NOMO-1 treated with DMSO at 0.1 percent for 48 hours (cell line): ENCODE data around the gene ZNF398.
"Not testable (repeated sequence)": the region's sequence is repeated elsewhere in the genome, so short reads cannot be mapped to it uniquely, and the experiment has no call there.

Source experiments
- DNase-seq: peaks from one replicate; lab custom pipeline; 2025; ENCODE audit not compliant: unreplicated experiment; lab: John Stamatoyannopoulos, UW

The ZNF398 gene

GRCh38 chr7:149147072-149147751, at the start of gene ZNF398:
ZNF398 (plus strand) TSS chr7:149147453; CDS start chr7:149147743, 290 bp downstream.
- DNase-seq = peak; percentile 61

- DNase-seq = peak; percentile 0
Observed at GRCh38 chr7:149099058-149099457, 48.2 kb upstream of the ZNF398 start.

DNA sequence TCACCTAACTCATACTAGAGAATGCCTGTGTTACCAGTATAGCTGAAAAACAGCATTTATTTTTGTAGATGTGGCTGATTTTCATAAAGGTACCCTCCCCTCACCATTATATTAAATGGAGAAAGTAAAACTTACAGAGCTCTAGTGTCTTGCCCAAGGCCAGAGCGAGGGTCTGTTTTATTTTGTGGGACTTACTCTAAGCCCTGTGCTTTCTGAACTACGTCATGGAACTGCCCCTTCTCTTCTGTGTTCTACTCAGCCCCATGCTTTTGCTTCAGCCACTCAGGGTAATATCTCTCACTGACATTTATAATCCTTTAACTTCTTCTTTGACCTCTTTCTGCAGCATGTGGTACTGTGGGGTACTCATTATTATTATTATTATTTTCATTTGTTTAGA, 46.4 kb upstream of the ZNF398 start:
- DNase-seq = no peak

DNA sequence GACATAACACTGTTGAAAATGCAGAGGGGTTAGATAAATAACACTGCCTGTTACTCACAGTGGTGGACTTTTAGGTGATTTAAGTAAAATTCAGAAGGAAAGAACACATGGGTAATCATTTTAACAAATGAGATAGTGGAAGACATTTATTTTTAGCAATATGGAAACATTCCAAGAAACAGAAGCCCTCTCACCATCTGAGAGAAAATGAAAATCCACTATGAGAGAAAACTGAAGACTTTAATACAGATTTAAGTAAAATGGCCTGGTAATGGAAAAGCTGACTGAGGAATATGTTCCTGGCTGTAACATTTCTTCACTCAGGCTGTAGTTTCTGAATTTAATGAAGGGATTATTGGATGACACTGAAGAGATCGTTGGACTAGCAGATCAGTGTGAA, 44.6 kb upstream of the ZNF398 start:
- DNase-seq = no peak

DNA sequence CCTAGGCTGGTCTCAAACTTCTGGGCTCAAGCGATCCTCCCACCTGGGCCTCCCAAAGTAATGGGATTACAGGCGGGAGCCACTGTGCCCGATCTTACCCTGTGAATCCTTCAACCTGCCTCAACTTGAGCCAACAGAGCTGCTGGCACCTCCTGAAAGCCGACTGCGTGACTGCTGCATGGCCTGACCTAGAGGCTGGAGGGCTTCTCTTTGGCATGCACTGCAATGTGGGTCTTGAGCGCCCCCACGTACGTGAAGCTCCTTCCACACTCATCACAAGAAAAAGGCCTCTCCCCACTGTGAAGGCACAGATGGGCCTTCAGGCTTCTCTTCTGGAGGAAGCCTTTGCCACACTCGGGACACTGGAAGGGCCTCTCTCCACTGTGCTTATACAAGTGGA, 43.8 kb upstream of the ZNF398 start:
- no peak for DNase-seq

DNA sequence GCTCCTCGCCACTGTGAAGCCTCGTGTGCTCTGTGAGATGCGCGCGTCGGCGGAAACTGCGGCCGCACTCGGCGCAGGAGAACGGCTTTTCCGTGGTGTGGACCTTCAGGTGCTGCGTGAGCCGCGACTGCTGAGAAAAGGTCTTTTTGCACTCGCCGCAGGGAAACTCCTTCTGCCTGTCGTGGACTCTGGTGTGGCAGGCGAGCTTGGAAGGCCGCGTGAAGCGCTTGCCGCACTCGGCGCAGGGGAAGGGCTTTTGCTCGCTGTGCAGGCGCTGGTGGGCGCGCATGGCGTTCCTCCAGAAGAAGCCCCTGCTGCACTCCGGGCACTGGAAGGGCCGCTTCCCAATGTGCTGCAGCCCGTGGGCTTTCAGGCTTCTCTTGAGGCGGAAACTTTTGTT, 43.0 kb upstream of the ZNF398 start:
- DNase-seq = no peak

DNA sequence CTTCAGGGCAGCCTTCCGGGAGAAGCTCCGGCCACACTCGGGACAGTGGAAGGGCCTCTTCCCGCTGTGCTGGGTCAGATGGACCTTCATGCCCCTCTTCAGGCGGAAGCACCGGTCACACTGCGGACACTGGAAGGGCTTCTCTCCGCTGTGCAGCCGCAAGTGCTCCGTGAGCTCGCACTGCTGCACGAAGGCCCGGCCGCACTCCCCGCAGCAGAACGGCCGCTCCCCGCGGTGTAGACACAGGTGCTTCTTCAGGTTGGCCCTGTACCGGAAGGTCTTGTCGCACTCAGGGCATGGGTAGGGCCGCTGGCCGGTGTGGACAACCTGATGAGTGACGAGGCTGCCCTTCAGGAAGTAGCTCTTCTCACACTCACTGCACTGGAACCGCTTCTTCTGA, 42.5 kb upstream of the ZNF398 start:
- no peak for DNase-seq

DNA sequence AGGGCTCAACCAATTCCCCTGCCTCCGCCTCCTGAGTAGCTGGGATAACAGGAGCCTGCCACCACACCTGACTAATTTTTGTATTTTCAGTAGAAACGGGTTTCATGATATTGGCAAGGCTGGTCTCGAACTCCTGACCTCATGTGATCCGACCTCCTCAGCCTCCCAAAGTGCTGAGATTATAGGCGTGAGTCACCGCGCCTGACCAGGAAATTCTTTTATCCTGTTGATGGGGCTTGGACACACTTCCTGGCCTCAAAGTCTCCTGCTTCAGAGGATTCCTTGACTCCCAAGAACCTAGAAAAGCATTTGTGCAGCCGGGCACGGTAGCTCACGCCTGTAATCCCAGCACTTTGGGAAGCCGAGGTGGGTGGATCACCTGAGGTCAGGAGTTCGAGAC, 37.3 kb upstream of the ZNF398 start:
- DNase-seq = no peak

- DNase-seq = peak; percentile 9
Observed at GRCh38 chr7:149125189-149125862, 21.9 kb upstream of the ZNF398 start.

- DNase-seq = peak; percentile 51
Observed at GRCh38 chr7:149125863-149126661, 21.2 kb upstream of the ZNF398 start, which contains the start of gene ZNF425. ZNF425 (minus strand) TSS chr7:149126324; CDS start chr7:149126213, 111 bp downstream.

DNA sequence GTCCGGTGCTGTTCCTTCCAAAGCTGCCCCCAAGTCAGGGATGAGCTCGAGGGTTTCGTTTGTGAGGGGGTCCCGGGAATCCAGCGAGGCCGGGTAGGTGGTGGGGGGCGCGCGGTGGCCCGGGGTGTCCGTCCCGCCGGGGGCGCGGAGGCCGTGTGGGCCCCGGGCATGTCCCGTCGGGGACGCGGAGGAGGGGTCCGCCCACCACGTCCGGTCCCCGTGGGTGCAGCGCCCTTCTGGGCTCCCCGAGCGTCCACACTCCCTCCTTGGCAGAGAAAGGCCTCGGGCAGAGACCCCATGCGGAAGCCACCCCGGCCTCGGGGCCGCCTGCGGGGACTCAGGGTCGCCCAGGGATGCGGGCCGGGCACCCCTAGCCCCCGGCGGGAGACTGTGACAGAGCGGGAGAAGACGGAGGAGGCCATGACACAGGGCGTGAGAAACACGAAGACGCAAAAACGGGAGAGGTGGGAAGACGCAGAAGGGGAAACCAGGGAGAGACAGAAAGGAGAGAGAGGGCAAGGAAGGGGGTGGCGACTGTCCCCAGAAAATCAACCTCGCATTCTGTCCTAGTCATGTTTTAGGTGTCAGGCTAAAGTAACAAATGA, 20.5 kb upstream of the ZNF398 start:
- DNase-seq = no peak

- DNase-seq = no peak
Observed at GRCh38 chr7:149130572-149131198, 16.6 kb upstream of the ZNF398 start.

- no peak for DNase-seq
Observed at GRCh38 chr7:149133028-149133710, 14.1 kb upstream of the ZNF398 start.

GRCh38 chr7:149136118-149136517, 11.1 kb upstream of the ZNF398 start:
- DNase-seq = no peak

DNA sequence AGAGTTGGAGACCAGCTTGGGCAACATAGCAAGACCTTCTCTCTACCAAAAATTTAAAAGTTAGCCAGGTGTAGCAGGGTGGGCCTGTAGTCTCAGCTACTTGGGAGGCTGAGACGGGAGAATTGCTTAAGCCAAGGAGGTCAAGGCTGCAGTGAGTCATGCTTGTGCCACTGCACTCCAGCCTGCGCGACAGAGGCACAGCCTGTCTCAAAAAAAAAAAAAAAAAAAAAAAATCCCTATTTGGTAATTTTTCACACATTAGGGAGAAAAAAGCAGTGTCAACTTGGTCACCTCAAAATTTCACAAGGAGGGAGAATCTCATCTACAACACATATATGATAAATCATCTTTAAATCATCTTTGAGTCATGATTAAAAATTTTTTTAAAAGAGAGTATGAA, 6.4 kb upstream of the ZNF398 start:
- DNase-seq = no peak

- no peak for DNase-seq
Observed at GRCh38 chr7:149141893-149142292, 5.4 kb upstream of the ZNF398 start.

DNA sequence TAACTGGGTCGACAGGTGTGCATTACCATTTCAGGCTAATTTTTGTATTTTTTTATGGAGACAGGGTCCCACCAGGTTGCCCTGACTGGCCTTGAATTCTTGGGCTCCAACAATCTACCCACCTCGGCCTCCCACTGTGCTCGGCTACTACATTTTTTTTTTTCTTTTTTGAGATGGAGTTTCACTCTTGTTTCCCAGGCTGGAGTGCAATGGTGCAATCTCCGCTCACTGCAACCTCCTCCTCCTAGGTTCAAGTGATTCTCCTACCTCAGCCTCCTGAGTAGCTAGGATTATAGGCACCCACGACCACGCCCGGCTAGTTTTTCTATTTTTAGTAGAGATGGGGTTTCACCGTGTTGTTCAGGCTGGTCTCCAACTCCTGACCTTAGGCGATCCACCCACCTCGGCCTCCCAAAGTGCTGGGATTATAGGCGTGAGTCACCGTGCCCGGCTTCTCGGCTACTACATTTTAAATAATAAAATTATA, 2.8 kb upstream of the ZNF398 start:
- DNase-seq = not testable (repeated sequence)

DNA sequence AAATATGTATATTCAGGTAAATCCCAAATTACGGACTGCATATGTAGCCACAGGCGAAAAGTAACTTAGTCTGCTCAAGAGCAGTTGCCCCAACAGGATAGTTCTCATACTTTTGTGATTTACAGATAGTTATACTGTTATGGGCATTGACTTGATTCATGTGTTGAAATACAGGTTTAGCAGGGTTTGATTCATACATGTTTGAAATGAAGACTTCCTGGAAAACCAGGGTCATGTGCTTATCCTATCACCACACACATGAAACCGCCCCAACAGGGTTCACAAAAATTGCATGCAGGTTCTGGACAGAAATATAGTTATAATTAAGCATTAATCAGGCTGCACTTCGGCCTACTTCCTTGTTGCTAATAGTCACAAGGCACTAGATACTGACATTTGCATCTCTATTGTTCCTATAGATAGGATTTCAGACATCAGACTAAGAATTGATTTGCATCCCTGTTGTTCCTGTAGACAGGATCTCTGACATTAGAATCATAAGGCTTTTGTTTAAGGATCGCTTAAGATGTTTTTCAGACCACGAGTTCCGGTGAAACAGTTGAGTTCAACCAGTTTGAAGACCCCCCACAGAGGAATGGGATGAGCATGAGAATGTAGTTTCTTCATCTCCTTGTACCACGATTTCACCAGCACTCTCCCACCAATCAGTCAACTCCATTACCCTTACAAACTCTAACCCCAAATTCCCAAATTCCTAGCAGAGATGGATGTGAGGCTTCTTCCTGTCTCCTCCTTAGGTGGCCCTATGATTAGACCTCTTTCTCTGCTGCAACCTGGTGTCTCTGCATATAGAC, 2.0 kb upstream of the ZNF398 start:
- DNase-seq = no peak
